HepG2 (cell line): ENCODE results near the gene PLA2G2A. TPM values are rescaled to one million over a fixed set of nuclear protein-coding genes. Genes with fewer than 3 reads are reported as not detected.

ENCODE experiments used
- AGO1 ChIP-seq: fragments of 200-400 bp; formaldehyde crosslinking; IDR thresholded peaks from 2 replicates; pipeline ENCODE4 v1.6.1; 2017; ENCODE audit warnings: mild to moderate bottlenecking, low read depth, low read length, moderate library complexity; ENCODE audit not compliant: poor library complexity, severe bottlenecking
- ARID3A ChIP-seq: IDR thresholded peaks from 2 replicates; pipeline ENCODE4 v1.6.1; 2012; ENCODE audit warnings: low read depth, low read length, improper control_type of control experiment
- BRD4 ChIP-seq: sonication (generic); formaldehyde crosslinking; IDR thresholded peaks from 2 replicates; pipeline ENCODE4 v1.4.0; 2020; ENCODE audit warnings: missing genetic modification reagents
- FIP1L1 ChIP-seq: fragments of 200-400 bp; formaldehyde crosslinking; IDR thresholded peaks from 2 replicates; pipeline ENCODE4 v1.6.1; 2018; ENCODE audit warnings: low read depth, mild to moderate bottlenecking, low read length, moderate library complexity, borderline replicate concordance; ENCODE audit not compliant: insufficient read depth
- HMG20A ChIP-seq: IDR thresholded peaks from 2 replicates; pipeline ENCODE4 v1.6.1; 2016; ENCODE audit warnings: borderline replicate concordance
- LRRFIP1 ChIP-seq: sonication (generic); formaldehyde crosslinking; conservative IDR thresholded peaks from 2 replicates; pipeline ENCODE4 v1.4.0; 2020; ENCODE audit warnings: missing genetic modification reagents
- MAF1 ChIP-seq: sonication (generic); formaldehyde crosslinking; IDR thresholded peaks from 2 replicates; pipeline ENCODE4 v1.5.0; 2020; ENCODE audit warnings: missing genetic modification reagents, borderline replicate concordance
- MEIS2 ChIP-seq: sonication (generic); formaldehyde crosslinking; IDR thresholded peaks from 2 replicates; pipeline ENCODE4 v1.9.0; 2021; ENCODE audit warnings: mild to moderate bottlenecking, missing genetic modification reagents
- MTA3 ChIP-seq: sonication (generic); formaldehyde crosslinking; IDR thresholded peaks from 2 replicates; pipeline ENCODE4 v1.4.0; 2020; ENCODE audit warnings: missing genetic modification reagents
- RBAK ChIP-seq: sonication (generic); formaldehyde crosslinking; IDR thresholded peaks from 2 replicates; pipeline ENCODE4 v1.5.1; 2020; ENCODE audit warnings: mild to moderate bottlenecking, missing genetic modification reagents
- TARDBP ChIP-seq: sonication (generic); formaldehyde crosslinking; IDR thresholded peaks from 2 replicates; pipeline ENCODE4 v1.8.0; 2022; ENCODE audit warnings: mild to moderate bottlenecking, missing genetic modification reagents
- TFE3 ChIP-seq: IDR thresholded peaks from 2 replicates; pipeline ENCODE4 v1.6.1; 2016
- ZBTB21 ChIP-seq: sonication (generic); formaldehyde crosslinking; IDR thresholded peaks from 2 replicates; pipeline ENCODE4 v1.4.0; 2020; ENCODE audit warnings: missing genetic modification reagents
- ZC3H4 ChIP-seq: sonication (generic); formaldehyde crosslinking; IDR thresholded peaks from 2 replicates; pipeline ENCODE4 v1.4.0; 2020; ENCODE audit warnings: missing genetic modification reagents, borderline replicate concordance
- ZFX ChIP-seq: sonication (generic); formaldehyde crosslinking; IDR thresholded peaks from 2 replicates; pipeline ENCODE4 v1.4.0; 2020; ENCODE audit warnings: mild to moderate bottlenecking, low read depth, missing genetic modification reagents, moderate library complexity
- ZNF18 ChIP-seq: sonication (generic); formaldehyde crosslinking; IDR thresholded peaks from 2 replicates; pipeline ENCODE4 v1.8.0; 2022; ENCODE audit warnings: mild to moderate bottlenecking, missing genetic modification reagents; ENCODE audit not compliant: insufficient replicate concordance
- ZNF367 ChIP-seq: sonication (generic); formaldehyde crosslinking; IDR thresholded peaks from 2 replicates; pipeline ENCODE4 v1.4.0; 2020; ENCODE audit warnings: missing genetic modification reagents, borderline replicate concordance
- ZNF670 ChIP-seq: sonication (generic); formaldehyde crosslinking; IDR thresholded peaks from 2 replicates; pipeline ENCODE4 v1.8.0; 2022; ENCODE audit warnings: mild to moderate bottlenecking, missing genetic modification reagents, borderline replicate concordance
- ZNF792 ChIP-seq: IDR thresholded peaks from 2 replicates; pipeline ENCODE4 v1.6.1; 2016
- ZNF816 ChIP-seq: sonication (generic); formaldehyde crosslinking; IDR thresholded peaks from 2 replicates; pipeline ENCODE4 v1.8.0; 2022; ENCODE audit warnings: missing genetic modification reagents, mild to moderate bottlenecking, borderline replicate concordance
- ZNF83 ChIP-seq: sonication (generic); formaldehyde crosslinking; IDR thresholded peaks from 2 replicates; pipeline ENCODE4 v1.4.0; 2020; ENCODE audit warnings: missing genetic modification reagents, mild to moderate bottlenecking, borderline replicate concordance
- polyA plus RNA-seq, 8 experiments: library from polyadenylated mRNA; depleted of rRNA in 3 of 8; stranded (reverse) in 7 of 8; unstranded in 1 of 8; fragments of >200 nt; fragmentation: Illumina TruSeq in 4 of 8; extraction: Trizol in 4 of 8; gene quantifications; 2 replicates each; pipeline versions ENCODE4 v1.2.1 to v1.2.3, GENCODE V29; 2011 to 2016; ENCODE audit warnings: low read depth in 4 of 8, missing spikeins in 1 of 8, mixed read lengths in 1 of 8; ENCODE audit not compliant: insufficient read depth in 1 of 8
- total RNA-seq, 5 experiments: library from RNA; depleted of rRNA; stranded (reverse); fragments of >200 nt; fragmentation: Illumina TruSeq; extraction: Trizol; gene quantifications; 2 replicates each; pipeline ENCODE4 v1.2.3, GENCODE V29; 2016; ENCODE audit warnings: low read depth in 1 of 5

The PLA2G2A gene
- total and polyA plus RNA-seq, 2 of the 13 experiments (the other 11 are each of a cell fraction or from before 2014, with no cell fraction given) = 0.35 to 30.3 TPM

- TF ChIP-seq MTA3 (CRISPR knock-in tag) (no peak), TARDBP (0 out of 2 replicates have a peak, but pooled peaks have one; percentile 58), AGO1 (no peak), ZNF18 (CRISPR knock-in tag) (no peak), LRRFIP1 (no peak), TFE3 (CRISPR knock-in tag) (no peak), ZNF367 (CRISPR knock-in tag) (no peak), ZBTB21 (CRISPR knock-in tag) (no peak), FIP1L1 (no peak), ARID3A (peak; percentile 100), ZC3H4 (CRISPR knock-in tag) (no peak), ZFX (peak; percentile 16; the same call in 1 of the 2 replicates), ZNF792 (CRISPR knock-in tag) (peak; percentile 44; the same call in 1 of the 2 replicates), BRD4 (CRISPR knock-in tag) (no peak), RBAK (no peak), MAF1 (CRISPR knock-in tag) (no peak), HMG20A (peak; percentile 57; the same call in 1 of the 2 replicates), ZNF83 (CRISPR knock-in tag) (no peak), MEIS2 (CRISPR knock-in tag) (peak; percentile 63; the same call in 1 of the 2 replicates), ZNF670 (CRISPR knock-in tag) (peak; percentile 51; the same call in 1 of the 2 replicates), ZNF816 (CRISPR knock-in tag) (no peak; the same call in 1 of the 2 replicates)
Measured at GRCh38 chr1:19974822-19975416, 4.5 kb downstream of the PLA2G2A start (continued).
